HEK293 (cell line): ENCODE measurements around the gene IQCF2.

ENCODE experiments used
- CTCF ChIA-PET: fragments of 350-600 bp; formaldehyde crosslinking; extraction: SDS; loops from one replicate; lab custom pipeline; 2021; ENCODE audit warnings: antibody characterized with exemption; lab: Yijun Ruan, JAX
- POLR2A ChIA-PET: fragments of 300-600 bp; formaldehyde crosslinking; extraction: SDS; loops from one replicate; lab custom pipeline; 2020; ENCODE audit warnings: antibody characterized with exemption, inconsistent platforms; lab: Yijun Ruan, JAX
- H3K27ac ChIP-seq: fragments of 200-500 bp; sonication (Bioruptor generic); 2 replicates; pipeline ENCODE4 v1.5.1; 2014; ENCODE audit warnings: low read depth, low read length, control low read depth, inconsistent platforms; ENCODE audit errors: extremely low read depth
- H3K36me3 ChIP-seq, 2 experiments: fragments of 200-500 bp in 1 of 2; sonication (Bioruptor generic) in 1 of 2; 1 replicate in 1 of 2; 2 replicates in 1 of 2; pipeline ENCODE4 v1.5.1; 2014 to 2017; ENCODE audit warnings: inconsistent platforms in 2 of 2, low read length in 2 of 2; ENCODE audit not compliant: control insufficient read depth in 2 of 2, insufficient read depth in 1 of 2
- H3K4me1 ChIP-seq: fragments of 200-500 bp; sonication (Bioruptor generic); 2 replicates; pipeline ENCODE4 v1.5.1; 2014; ENCODE audit warnings: mild to moderate bottlenecking, low read length, inconsistent platforms; ENCODE audit not compliant: control insufficient read depth, insufficient read depth
- H3K4me3 ChIP-seq: 2 replicates; pipeline ENCODE4 v1.5.1; 2011; ENCODE audit warnings: low read depth, mild to moderate bottlenecking, control low read depth, low read length, moderate library complexity
- H3K9me3 ChIP-seq: fragments of 200-500 bp; sonication (Bioruptor generic); 2 replicates; pipeline ENCODE4 v1.5.1; 2014; ENCODE audit warnings: low read depth, low read length, inconsistent platforms; ENCODE audit not compliant: control insufficient read depth, insufficient read depth
- KLF1 ChIP-seq: fragments of 450-650 bp; formaldehyde crosslinking; IDR thresholded peaks from 2 replicates; pipeline ENCODE4 v1.5.1; 2016; ENCODE audit warnings: missing biosample characterization, missing genetic modification characterization
- KLF16 ChIP-seq: fragments of 450-650 bp; formaldehyde crosslinking; IDR thresholded peaks from 2 replicates; pipeline ENCODE4 v1.5.1; 2017; ENCODE audit warnings: missing biosample characterization, missing genetic modification characterization
- SCRT2 ChIP-seq: fragments of 450-650 bp; formaldehyde crosslinking; IDR thresholded peaks from 2 replicates; pipeline ENCODE4 v1.5.1; 2016; ENCODE audit warnings: missing biosample characterization, missing genetic modification characterization
- ZBTB21 ChIP-seq: fragments of 450-650 bp; formaldehyde crosslinking; IDR thresholded peaks from 2 replicates; pipeline ENCODE4 v1.5.1; 2017; ENCODE audit warnings: missing biosample characterization, missing genetic modification characterization
- ZFHX2 ChIP-seq: fragments of 450-650 bp; formaldehyde crosslinking; conservative IDR thresholded peaks from 2 replicates; pipeline ENCODE4 v1.5.1; 2016; ENCODE audit warnings: missing biosample characterization, missing genetic modification characterization
- ZIC2 ChIP-seq: fragments of 450-650 bp; formaldehyde crosslinking; IDR thresholded peaks from 2 replicates; pipeline ENCODE4 v1.5.1; 2016; ENCODE audit warnings: missing biosample characterization, missing genetic modification characterization
- ZNF112 ChIP-seq: fragments of 450-650 bp; formaldehyde crosslinking; IDR thresholded peaks from 2 replicates; pipeline ENCODE4 v1.5.0; 2017; ENCODE audit warnings: missing biosample characterization, missing genetic modification characterization
- ZNF133 ChIP-seq: fragments of 450-650 bp; formaldehyde crosslinking; IDR thresholded peaks from 2 replicates; pipeline ENCODE4 v1.5.1; 2016; ENCODE audit warnings: missing biosample characterization, missing genetic modification characterization
- ZNF157 ChIP-seq: fragments of 450-650 bp; formaldehyde crosslinking; IDR thresholded peaks from 2 replicates; pipeline ENCODE4 v1.5.1; 2016; ENCODE audit warnings: missing biosample characterization, missing genetic modification characterization
- ZNF169 ChIP-seq: fragments of 450-650 bp; formaldehyde crosslinking; IDR thresholded peaks from 2 replicates; pipeline ENCODE4 v1.5.1; 2016; ENCODE audit warnings: missing biosample characterization, missing genetic modification characterization
- ZNF174 ChIP-seq: fragments of 450-650 bp; formaldehyde crosslinking; IDR thresholded peaks from 2 replicates; pipeline ENCODE4 v1.5.0; 2017; ENCODE audit warnings: missing biosample characterization, mild to moderate bottlenecking, missing genetic modification characterization
- ZNF202 ChIP-seq: fragments of 450-650 bp; formaldehyde crosslinking; IDR thresholded peaks from 2 replicates; pipeline ENCODE4 v1.5.1; 2016; ENCODE audit warnings: missing biosample characterization, missing genetic modification characterization, borderline replicate concordance
- ZNF266 ChIP-seq: fragments of 450-650 bp; formaldehyde crosslinking; IDR thresholded peaks from 2 replicates; pipeline ENCODE4 v1.5.1; 2016; ENCODE audit warnings: missing biosample characterization, missing genetic modification characterization, low read depth
- ZNF416 ChIP-seq: fragments of 450-650 bp; formaldehyde crosslinking; IDR thresholded peaks from 2 replicates; pipeline ENCODE4 v1.5.1; 2016; ENCODE audit warnings: missing biosample characterization, missing genetic modification characterization
- ZNF768 ChIP-seq: fragments of 450-650 bp; formaldehyde crosslinking; IDR thresholded peaks from 2 replicates; pipeline ENCODE4 v1.5.1; 2018; ENCODE audit warnings: missing biosample characterization, mild to moderate bottlenecking, missing genetic modification characterization
- ZNF777 ChIP-seq: fragments of 450-650 bp; formaldehyde crosslinking; IDR thresholded peaks from 2 replicates; pipeline ENCODE4 v1.5.1; 2017; ENCODE audit warnings: missing biosample characterization, missing genetic modification characterization, borderline replicate concordance
- ZNF791 ChIP-seq: fragments of 450-650 bp; formaldehyde crosslinking; IDR thresholded peaks from 2 replicates; pipeline ENCODE4 v1.5.1; 2016; ENCODE audit warnings: missing biosample characterization, missing genetic modification characterization
- ZSCAN23 ChIP-seq: fragments of 450-650 bp; formaldehyde crosslinking; IDR thresholded peaks from 2 replicates; pipeline ENCODE4 v1.5.1; 2016; ENCODE audit warnings: missing biosample characterization, missing genetic modification characterization
- TF ChIP-seq, protein P1 (sequence below): fragments of 450-650 bp; formaldehyde crosslinking; IDR thresholded peaks from 2 replicates; pipeline ENCODE4 v1.5.1; 2016; ENCODE audit warnings: missing biosample characterization, missing genetic modification characterization
- TF ChIP-seq, protein P2 (sequence below): fragments of 450-650 bp; formaldehyde crosslinking; IDR thresholded peaks from 2 replicates; pipeline ENCODE4 v1.5.1; 2016; ENCODE audit warnings: missing biosample characterization, missing genetic modification characterization
- TF ChIP-seq, protein P3 (sequence below): fragments of 450-650 bp; formaldehyde crosslinking; IDR thresholded peaks from 2 replicates; pipeline ENCODE4 v1.5.1; 2016; ENCODE audit warnings: missing biosample characterization, missing genetic modification characterization
- TF ChIP-seq, protein P4 (sequence below): fragments of 450-650 bp; formaldehyde crosslinking; IDR thresholded peaks from 2 replicates; pipeline ENCODE4 v1.5.1; 2016; ENCODE audit warnings: missing biosample characterization, missing genetic modification characterization

The IQCF2 gene

DNA sequence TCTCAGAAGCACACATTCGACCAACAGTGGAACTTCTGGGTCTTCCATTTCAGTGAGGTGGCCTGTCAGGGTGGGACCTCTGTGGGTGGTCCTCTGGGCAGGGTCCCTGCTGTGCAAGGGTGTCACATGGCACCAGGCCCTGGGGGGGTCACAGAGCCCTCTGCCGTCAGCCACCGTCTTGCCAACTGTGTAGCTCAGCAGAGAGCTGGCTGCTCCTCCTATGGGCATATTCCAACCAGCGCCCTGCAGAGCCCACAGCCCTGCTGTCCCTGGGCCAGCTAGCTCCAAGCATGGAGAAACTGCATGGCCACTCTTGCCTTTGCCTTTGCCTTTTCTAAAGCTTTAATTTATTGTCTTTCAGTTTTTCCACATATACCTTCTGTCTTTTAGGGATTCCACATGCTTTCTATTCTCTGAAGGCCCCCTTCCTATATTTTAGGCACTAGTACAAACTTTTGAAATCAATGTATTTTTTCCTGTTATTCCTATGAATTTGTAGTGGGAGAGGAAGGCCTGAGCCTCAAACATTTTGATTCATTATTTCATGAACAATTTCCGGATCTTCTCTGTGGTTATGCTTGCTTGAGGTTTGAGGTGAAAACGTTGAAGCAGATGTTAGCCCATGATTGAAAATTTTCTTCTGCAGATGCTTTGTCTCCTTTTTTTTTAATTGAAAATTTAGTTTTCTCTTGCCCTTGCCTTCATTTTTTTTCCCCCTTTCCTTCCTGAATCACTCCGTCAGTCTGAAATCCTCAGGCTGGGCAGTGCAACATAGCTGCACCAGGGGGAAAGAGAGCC lies 30.0 kb downstream of the IQCF2 start:
- Histone ChIP-seq H3K9me3 (no peaks in the 10 kb centered on the region), H3K4me3 (no peak overlapping the region), H3K27ac (no peak overlapping the region), H3K4me1 (no peaks in the 10 kb centered on the region), H3K36me3 (no peaks in the 10 kb centered on the region)
- ChIA-PET CTCF (no interaction called here), POLR2A (no interaction called here)
- TF ChIP-seq ZIC2 (tag by site-specific recombination), result peak; percentile 55; the same call in 1 of the 2 replicates
- TF ChIP-seq ZSCAN23 (tag by site-specific recombination), result no peak
- TF ChIP-seq, protein P1, sequence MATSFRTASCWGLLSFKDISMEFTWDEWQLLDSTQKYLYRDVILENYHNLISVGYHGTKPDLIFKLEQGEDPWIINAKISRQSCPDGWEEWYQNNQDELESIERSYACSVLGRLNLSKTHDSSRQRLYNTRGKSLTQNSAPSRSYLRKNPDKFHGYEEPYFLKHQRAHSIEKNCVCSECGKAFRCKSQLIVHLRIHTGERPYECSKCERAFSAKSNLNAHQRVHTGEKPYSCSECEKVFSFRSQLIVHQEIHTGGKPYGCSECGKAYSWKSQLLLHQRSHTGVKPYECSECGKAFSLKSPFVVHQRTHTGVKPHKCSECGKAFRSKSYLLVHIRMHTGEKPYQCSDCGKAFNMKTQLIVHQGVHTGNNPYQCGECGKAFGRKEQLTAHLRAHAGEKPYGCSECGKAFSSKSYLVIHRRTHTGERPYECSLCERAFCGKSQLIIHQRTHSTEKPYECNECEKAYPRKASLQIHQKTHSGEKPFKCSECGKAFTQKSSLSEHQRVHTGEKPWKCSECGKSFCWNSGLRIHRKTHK (tag by site-specific recombination), result no peak

DNA sequence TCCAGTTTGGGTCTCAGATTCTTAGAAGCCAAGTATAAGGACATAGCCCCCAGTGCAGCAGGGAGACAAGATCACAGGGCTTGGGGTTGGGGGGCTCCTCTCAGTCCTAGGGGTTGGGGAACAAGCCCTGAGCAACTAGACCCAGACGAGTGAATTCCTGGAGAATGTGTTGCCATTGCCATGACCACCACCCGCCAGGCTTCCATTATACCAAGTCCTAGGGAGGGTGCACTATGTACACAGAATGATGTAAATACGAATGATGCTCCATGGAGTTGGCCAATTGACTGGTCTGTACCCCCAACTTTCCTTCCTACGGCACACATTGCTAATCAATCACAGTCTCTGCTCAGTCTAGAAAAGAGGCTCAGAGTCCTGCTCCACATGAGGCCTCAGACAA lies 33.0 kb downstream of the IQCF2 start:
- Histone ChIP-seq H3K4me3 (no peak overlapping the region), H3K4me1 (no peaks in the 10 kb centered on the region), H3K36me3 (no peaks in the 10 kb centered on the region), H3K27ac (no peak overlapping the region), H3K9me3 (no peaks in the 10 kb centered on the region)
- no peak for TF ChIP-seq ZNF416 (tag by site-specific recombination)
- TF ChIP-seq KLF1 (tag by site-specific recombination), result no peak
- TF ChIP-seq ZNF768 (tag by site-specific recombination), result no peak
- no peak for TF ChIP-seq ZFHX2
- no peak for TF ChIP-seq ZBTB21 (tag by site-specific recombination)
- TF ChIP-seq ZNF157 (tag by site-specific recombination), result no peak
- TF ChIP-seq ZNF791 (tag by site-specific recombination), result no peak
- TF ChIP-seq ZNF777 (tag by site-specific recombination), result no peak
- TF ChIP-seq ZNF202 (tag by site-specific recombination), result no peak
- TF ChIP-seq KLF16 (tag by site-specific recombination), result no peak
- TF ChIP-seq, protein P2, sequence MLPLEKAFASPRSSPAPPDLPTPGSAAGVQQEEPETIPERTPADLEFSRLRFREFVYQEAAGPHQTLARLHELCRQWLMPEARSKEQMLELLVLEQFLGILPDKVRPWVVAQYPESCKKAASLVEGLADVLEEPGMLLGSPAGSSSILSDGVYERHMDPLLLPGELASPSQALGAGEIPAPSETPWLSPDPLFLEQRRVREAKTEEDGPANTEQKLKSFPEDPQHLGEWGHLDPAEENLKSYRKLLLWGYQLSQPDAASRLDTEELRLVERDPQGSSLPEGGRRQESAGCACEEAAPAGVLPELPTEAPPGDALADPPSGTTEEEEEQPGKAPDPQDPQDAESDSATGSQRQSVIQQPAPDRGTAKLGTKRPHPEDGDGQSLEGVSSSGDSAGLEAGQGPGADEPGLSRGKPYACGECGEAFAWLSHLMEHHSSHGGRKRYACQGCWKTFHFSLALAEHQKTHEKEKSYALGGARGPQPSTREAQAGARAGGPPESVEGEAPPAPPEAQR (tag by site-specific recombination), result no peak
- TF ChIP-seq, protein P3, sequence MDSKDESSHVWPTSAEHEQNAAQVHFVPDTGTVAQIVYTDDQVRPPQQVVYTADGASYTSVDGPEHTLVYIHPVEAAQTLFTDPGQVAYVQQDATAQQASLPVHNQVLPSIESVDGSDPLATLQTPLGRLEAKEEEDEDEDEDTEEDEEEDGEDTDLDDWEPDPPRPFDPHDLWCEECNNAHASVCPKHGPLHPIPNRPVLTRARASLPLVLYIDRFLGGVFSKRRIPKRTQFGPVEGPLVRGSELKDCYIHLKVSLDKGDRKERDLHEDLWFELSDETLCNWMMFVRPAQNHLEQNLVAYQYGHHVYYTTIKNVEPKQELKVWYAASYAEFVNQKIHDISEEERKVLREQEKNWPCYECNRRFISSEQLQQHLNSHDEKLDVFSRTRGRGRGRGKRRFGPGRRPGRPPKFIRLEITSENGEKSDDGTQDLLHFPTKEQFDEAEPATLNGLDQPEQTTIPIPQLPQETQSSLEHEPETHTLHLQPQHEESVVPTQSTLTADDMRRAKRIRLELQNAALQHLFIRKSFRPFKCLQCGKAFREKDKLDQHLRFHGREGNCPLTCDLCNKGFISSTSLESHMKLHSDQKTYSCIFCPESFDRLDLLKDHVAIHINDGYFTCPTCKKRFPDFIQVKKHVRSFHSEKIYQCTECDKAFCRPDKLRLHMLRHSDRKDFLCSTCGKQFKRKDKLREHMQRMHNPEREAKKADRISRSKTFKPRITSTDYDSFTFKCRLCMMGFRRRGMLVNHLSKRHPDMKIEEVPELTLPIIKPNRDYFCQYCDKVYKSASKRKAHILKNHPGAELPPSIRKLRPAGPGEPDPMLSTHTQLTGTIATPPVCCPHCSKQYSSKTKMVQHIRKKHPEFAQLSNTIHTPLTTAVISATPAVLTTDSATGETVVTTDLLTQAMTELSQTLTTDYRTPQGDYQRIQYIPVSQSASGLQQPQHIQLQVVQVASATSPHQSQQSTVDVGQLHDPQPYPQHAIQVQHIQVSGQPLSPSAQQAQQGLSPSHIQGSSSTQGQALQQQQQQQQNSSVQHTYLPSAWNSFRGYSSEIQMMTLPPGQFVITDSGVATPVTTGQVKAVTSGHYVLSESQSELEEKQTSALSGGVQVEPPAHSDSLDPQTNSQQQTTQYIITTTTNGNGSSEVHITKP (tag by site-specific recombination), result no peak
- no peak for TF ChIP-seq ZNF133 (tag by site-specific recombination)
- TF ChIP-seq ZNF169 (tag by site-specific recombination), result no peak
- no peak for TF ChIP-seq ZNF266
- TF ChIP-seq SCRT2 (tag by site-specific recombination), result no peak
- no peak for TF ChIP-seq ZNF174 (tag by site-specific recombination)
- no peak for TF ChIP-seq ZNF112 (tag by site-specific recombination)
- TF ChIP-seq, protein P4, sequence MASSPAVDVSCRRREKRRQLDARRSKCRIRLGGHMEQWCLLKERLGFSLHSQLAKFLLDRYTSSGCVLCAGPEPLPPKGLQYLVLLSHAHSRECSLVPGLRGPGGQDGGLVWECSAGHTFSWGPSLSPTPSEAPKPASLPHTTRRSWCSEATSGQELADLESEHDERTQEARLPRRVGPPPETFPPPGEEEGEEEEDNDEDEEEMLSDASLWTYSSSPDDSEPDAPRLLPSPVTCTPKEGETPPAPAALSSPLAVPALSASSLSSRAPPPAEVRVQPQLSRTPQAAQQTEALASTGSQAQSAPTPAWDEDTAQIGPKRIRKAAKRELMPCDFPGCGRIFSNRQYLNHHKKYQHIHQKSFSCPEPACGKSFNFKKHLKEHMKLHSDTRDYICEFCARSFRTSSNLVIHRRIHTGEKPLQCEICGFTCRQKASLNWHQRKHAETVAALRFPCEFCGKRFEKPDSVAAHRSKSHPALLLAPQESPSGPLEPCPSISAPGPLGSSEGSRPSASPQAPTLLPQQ, result no peak
- ChIA-PET CTCF (no interaction called here), POLR2A (no interaction called here)
